PC-9 (cell line): ENCODE data around the gene SPIN1. TPM values are rescaled to one million over a fixed set of nuclear protein-coding genes. Genes with fewer than 3 reads are reported as not detected.

ENCODE experiments used
- BruUV-seq: library from RNA; stranded (reverse); fragments of 400-500 nt; replicated peaks from 2 replicates; lab custom pipeline; 2021; lab: Mats Ljungman, UMichigan
- CTCF ChIA-PET: fragments of 300-600 bp; sonication (Branson Sonifier 250); formaldehyde crosslinking; loops from one replicate; lab custom pipeline; 2022; ENCODE audit warnings: antibody characterized with exemption; lab: Charles Lee
- POLR2A ChIA-PET: fragments of 300-600 bp; sonication (Branson Sonifier 250); formaldehyde crosslinking; loops from one replicate; lab custom pipeline; 2022; ENCODE audit warnings: antibody characterized with exemption; ENCODE audit not compliant: unreplicated experiment; lab: Charles Lee
- DNase-seq, 2 experiments: peaks; one replicate each; pipeline versions ENCODE4 v3.0.0 to v3.0.0-alpha.2; 2015 to 2022; ENCODE audit warnings: mixed read lengths in 1 of 2
- H2AFZ ChIP-seq: fragments of 200-600 bp; sonication (generic); 2 replicates; pipeline ENCODE4 v1.8.1; 2017; ENCODE audit warnings: antibody characterized with exemption
- H3F3A ChIP-seq: fragments of 200-600 bp; sonication (generic); 2 replicates; pipeline ENCODE4 v1.8.1; 2017; ENCODE audit warnings: antibody characterized with exemption, mild to moderate bottlenecking, low read depth; ENCODE audit not compliant: insufficient read depth
- H3K27ac ChIP-seq: fragments of 200-600 bp; sonication (generic); 2 replicates; pipeline ENCODE4 v1.6.1; 2016; ENCODE audit warnings: mixed run types
- H3K27me3 ChIP-seq: fragments of 200-600 bp; sonication (generic); 2 replicates; pipeline ENCODE4 v1.6.1; 2016; ENCODE audit warnings: low read depth, mixed run types; ENCODE audit not compliant: insufficient read depth
- H3K36me3 ChIP-seq: fragments of 200-600 bp; sonication (generic); 2 replicates; pipeline ENCODE4 v1.6.1; 2016; ENCODE audit warnings: low read depth, mixed run types
- H3K4me1 ChIP-seq: fragments of 200-600 bp; sonication (generic); replicated peaks from 2 replicates; pipeline ENCODE4 v1.6.1; 2016; ENCODE audit warnings: mixed run types; ENCODE audit not compliant: insufficient read depth
- H3K4me2 ChIP-seq: fragments of 200-600 bp; sonication (generic); 2 replicates; pipeline ENCODE4 v1.6.1; 2017; ENCODE audit warnings: mixed run types
- H3K4me3 ChIP-seq: fragments of 200-600 bp; sonication (generic); 2 replicates; pipeline ENCODE4 v1.6.1; 2016; ENCODE audit warnings: mixed run types
- H3K79me2 ChIP-seq: fragments of 200-600 bp; sonication (generic); 2 replicates; pipeline ENCODE4 v1.6.1; 2017; ENCODE audit warnings: low read depth, mixed run types
- H3K9me2 ChIP-seq: fragments of 200-600 bp; sonication (generic); 2 replicates; pipeline ENCODE4 v1.8.1; 2017; ENCODE audit warnings: mild to moderate bottlenecking; ENCODE audit not compliant: insufficient read depth
- H3K9me3 ChIP-seq: fragments of 200-600 bp; sonication (generic); 2 replicates; pipeline ENCODE4 v1.8.1; 2016; ENCODE audit warnings: low read depth; ENCODE audit not compliant: insufficient read depth
- H4K20me1 ChIP-seq: fragments of 200-600 bp; sonication (generic); 2 replicates; pipeline ENCODE4 v1.8.1; 2017; ENCODE audit not compliant: insufficient read depth
- EZH2 ChIP-seq: fragments of 200-600 bp; sonication (generic); IDR thresholded peaks from 2 replicates; pipeline ENCODE4 v1.8.0; 2017; ENCODE audit warnings: antibody characterized with exemption, low read depth
- intact Hi-C: fragments of 100-400 bp; cut with micrococcal nuclease; formaldehyde crosslinking; loops from one replicate; pipeline ENCODE4 v1.10.0; 2022; ENCODE audit not compliant: unreplicated experiment
- total RNA-seq: library from RNA; stranded (reverse); gene quantifications from 2 replicates; pipeline ENCODE4 v1.2.3, GENCODE V29; 2021
- TF ChIP-seq, protein P1 (sequence below): fragments of 200-600 bp; sonication (generic); conservative IDR thresholded peaks from 2 replicates; pipeline ENCODE4 v1.6.1; 2017; ENCODE audit warnings: mixed run types, antibody characterized with exemption, mild to moderate bottlenecking, moderate library complexity

Gene SPIN1
- total RNA-seq, 1 experiment from 2014 or later: 102 TPM

GRCh38 chr9:88387036-88387551 lies 1.1 kb upstream of the SPIN1 start:
- ChIA-PET CTCF (no interaction called here), POLR2A (interaction anchor here (0.6 to 0.8 kb wide), 2 partner anchors 32 to 105 kb away, joined by 3 to 6 read pairs; no protein-coding TSS in a partner anchor)
- peak; percentile 43 to 59 for DNase-seq
- Histone ChIP-seq H2AFZ (peak overlapping the region; percentile 88), H3K4me2 (peak overlapping the region; percentile 87), H3K27ac (peak overlapping the region; percentile 76), H4K20me1 (no peaks in the 10 kb centered on the region), H3K9me3 (peaks cover under 1% of the 10 kb centered on the region; the same call in 1 of the 2 replicates), H3K9me2 (no peaks in the 10 kb centered on the region), H3F3A (peaks cover 21% of the 10 kb centered on the region), H3K4me1 (peaks cover 29% of the 10 kb centered on the region), H3K79me2 (peaks cover 53% of the 10 kb centered on the region), H3K27me3 (no peaks in the 10 kb centered on the region), H3K4me3 (peak overlapping the region; percentile 89), H3K36me3 (peaks cover 2% of the 10 kb centered on the region; the same call in 1 of the 2 replicates)
- BruUV-seq: no TSS peak
- TF ChIP-seq, protein P1, sequence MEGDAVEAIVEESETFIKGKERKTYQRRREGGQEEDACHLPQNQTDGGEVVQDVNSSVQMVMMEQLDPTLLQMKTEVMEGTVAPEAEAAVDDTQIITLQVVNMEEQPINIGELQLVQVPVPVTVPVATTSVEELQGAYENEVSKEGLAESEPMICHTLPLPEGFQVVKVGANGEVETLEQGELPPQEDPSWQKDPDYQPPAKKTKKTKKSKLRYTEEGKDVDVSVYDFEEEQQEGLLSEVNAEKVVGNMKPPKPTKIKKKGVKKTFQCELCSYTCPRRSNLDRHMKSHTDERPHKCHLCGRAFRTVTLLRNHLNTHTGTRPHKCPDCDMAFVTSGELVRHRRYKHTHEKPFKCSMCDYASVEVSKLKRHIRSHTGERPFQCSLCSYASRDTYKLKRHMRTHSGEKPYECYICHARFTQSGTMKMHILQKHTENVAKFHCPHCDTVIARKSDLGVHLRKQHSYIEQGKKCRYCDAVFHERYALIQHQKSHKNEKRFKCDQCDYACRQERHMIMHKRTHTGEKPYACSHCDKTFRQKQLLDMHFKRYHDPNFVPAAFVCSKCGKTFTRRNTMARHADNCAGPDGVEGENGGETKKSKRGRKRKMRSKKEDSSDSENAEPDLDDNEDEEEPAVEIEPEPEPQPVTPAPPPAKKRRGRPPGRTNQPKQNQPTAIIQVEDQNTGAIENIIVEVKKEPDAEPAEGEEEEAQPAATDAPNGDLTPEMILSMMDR: no peak
- TF ChIP-seq EZH2: no peak
- intact Hi-C loops: loop anchor here (5.0 to 10.0 kb wide), 3 partner anchors 190 to 412 kb away; partner anchors contain the start of gene CDK20

DNA sequence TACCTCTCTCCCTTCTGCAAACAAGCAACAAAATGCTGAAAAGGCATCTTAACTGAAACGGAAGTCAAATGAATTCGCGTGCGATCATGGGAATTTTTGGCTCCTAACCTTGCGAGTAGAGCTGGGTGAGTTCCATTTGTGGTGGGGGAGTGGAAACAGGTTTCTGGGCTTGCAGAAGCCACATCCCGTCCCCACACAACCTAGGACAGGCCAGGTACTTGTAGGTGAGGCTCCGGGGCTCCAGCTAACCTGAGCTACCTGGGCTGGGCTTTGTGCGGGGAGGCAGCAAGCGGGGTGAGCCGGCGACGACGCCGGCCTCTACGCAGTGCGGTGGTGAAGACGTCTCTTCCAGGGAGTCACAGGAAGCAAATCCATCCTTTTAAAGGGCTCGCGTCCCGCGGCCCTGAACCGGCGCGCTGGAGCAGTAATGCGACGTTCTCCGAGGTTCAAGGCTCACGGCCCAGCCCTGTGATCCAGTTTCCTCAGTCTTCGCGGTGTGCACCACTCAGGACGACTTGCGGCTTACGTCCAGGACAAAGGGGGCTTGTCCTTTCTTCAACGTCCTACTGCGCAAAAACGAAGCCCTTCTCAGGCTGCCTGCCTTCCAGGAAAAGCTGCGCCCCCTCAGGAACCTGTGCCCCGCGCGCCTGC lies 567 bp upstream of the SPIN1 start:
- Histone ChIP-seq H3K27me3 (no peaks in the 10 kb centered on the region), H3K9me2 (no peaks in the 10 kb centered on the region), H3K4me3 (peak overlapping the region; percentile 89), H3K36me3 (peaks cover 2% of the 10 kb centered on the region; the same call in 1 of the 2 replicates), H3K4me2 (peak overlapping the region; percentile 87), H3F3A (peaks cover 21% of the 10 kb centered on the region), H4K20me1 (no peaks in the 10 kb centered on the region; the same call in 1 of the 2 replicates), H3K27ac (peak overlapping the region; percentile 76), H3K4me1 (peaks cover 29% of the 10 kb centered on the region), H3K9me3 (no peaks in the 10 kb centered on the region), H2AFZ (peak overlapping the region; percentile 88), H3K79me2 (peaks cover 59% of the 10 kb centered on the region)
- intact Hi-C loops: loop anchor here (1.0 to 10.0 kb wide), 7 partner anchors 43 to 413 kb away; partner anchors contain the start of gene CDK20
- TF ChIP-seq EZH2: no peak
- TF ChIP-seq, protein P1: no peak
- ChIA-PET POLR2A (interaction anchor here (0.6 to 0.8 kb wide), 4 partner anchors 32 to 267 kb away, joined by 3 to 6 read pairs (median 3); partner anchors contain the start of gene NXNL2), CTCF (interaction anchor here (0.6 to 0.7 kb wide), 2 partner anchors 32 to 54 kb away, joined by 3 read pairs; no protein-coding TSS in a partner anchor)
- peak in 1 of 2 experiments; percentile 59 for DNase-seq
- TSS peak; percentile 73 for BruUV-seq

- Histone ChIP-seq H3K4me1 (peaks cover 29% of the 10 kb centered on the region), H2AFZ (peak overlapping the region; percentile 90), H3K4me2 (peak overlapping the region; percentile 99), H3F3A (peaks cover 21% of the 10 kb centered on the region), H3K9me3 (no peaks in the 10 kb centered on the region), H3K4me3 (peak overlapping the region; percentile 99), H3K9me2 (no peaks in the 10 kb centered on the region), H3K36me3 (peaks cover 2% of the 10 kb centered on the region; the same call in 1 of the 2 replicates), H4K20me1 (peaks cover 4% of the 10 kb centered on the region; the same call in 1 of the 2 replicates), H3K27ac (peak overlapping the region; percentile 76), H3K27me3 (no peaks in the 10 kb centered on the region), H3K79me2 (peaks cover 73% of the 10 kb centered on the region)
- intact Hi-C loops: loop anchor here (1.0 to 10.0 kb wide), 8 partner anchors 45 to 414 kb away; partner anchors contain the start of gene CDK20
- BruUV-seq: no TSS peak
- POLR2A ChIA-PET: interaction anchor here (0.6 kb wide), 1 partner anchor 1038 kb away, joined by 3 read pairs; no protein-coding TSS in a partner anchor
- peak; percentile 56 to 72 for DNase-seq
- CTCF ChIA-PET: interaction anchor here (0.6 kb wide), 1 partner anchor 18 kb away, joined by 6 read pairs; no protein-coding TSS in a partner anchor
- no peak for TF ChIP-seq EZH2
- TF ChIP-seq, protein P1: no peak
Measured at GRCh38 chr9:88388886-88389605, 802 bp downstream of the SPIN1 start.
